ENCODE data around the gene KDM4C.

- TF ChIP-seq YY1 (IDR thresholded peaks at IDR 0.05; ENCODE audit: extremely low read depth, insufficient replicate concordance, low read depth, low read length): no peak
- TF ChIP-seq, protein P1, sequence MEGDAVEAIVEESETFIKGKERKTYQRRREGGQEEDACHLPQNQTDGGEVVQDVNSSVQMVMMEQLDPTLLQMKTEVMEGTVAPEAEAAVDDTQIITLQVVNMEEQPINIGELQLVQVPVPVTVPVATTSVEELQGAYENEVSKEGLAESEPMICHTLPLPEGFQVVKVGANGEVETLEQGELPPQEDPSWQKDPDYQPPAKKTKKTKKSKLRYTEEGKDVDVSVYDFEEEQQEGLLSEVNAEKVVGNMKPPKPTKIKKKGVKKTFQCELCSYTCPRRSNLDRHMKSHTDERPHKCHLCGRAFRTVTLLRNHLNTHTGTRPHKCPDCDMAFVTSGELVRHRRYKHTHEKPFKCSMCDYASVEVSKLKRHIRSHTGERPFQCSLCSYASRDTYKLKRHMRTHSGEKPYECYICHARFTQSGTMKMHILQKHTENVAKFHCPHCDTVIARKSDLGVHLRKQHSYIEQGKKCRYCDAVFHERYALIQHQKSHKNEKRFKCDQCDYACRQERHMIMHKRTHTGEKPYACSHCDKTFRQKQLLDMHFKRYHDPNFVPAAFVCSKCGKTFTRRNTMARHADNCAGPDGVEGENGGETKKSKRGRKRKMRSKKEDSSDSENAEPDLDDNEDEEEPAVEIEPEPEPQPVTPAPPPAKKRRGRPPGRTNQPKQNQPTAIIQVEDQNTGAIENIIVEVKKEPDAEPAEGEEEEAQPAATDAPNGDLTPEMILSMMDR (IDR thresholded peaks at IDR 0.05 in 2 of 3, conservative IDR thresholded peaks at IDR 0.05 in 1 of 3; ENCODE audit: borderline replicate concordance in 1 of 3, insufficient read depth in 1 of 3, low read depth in 2 of 3, low read length in 2 of 3): no peak
- no peak for TF ChIP-seq FOSL1 (IDR thresholded peaks at IDR 0.05; ENCODE audit: low read depth)
- TF ChIP-seq, protein P2, sequence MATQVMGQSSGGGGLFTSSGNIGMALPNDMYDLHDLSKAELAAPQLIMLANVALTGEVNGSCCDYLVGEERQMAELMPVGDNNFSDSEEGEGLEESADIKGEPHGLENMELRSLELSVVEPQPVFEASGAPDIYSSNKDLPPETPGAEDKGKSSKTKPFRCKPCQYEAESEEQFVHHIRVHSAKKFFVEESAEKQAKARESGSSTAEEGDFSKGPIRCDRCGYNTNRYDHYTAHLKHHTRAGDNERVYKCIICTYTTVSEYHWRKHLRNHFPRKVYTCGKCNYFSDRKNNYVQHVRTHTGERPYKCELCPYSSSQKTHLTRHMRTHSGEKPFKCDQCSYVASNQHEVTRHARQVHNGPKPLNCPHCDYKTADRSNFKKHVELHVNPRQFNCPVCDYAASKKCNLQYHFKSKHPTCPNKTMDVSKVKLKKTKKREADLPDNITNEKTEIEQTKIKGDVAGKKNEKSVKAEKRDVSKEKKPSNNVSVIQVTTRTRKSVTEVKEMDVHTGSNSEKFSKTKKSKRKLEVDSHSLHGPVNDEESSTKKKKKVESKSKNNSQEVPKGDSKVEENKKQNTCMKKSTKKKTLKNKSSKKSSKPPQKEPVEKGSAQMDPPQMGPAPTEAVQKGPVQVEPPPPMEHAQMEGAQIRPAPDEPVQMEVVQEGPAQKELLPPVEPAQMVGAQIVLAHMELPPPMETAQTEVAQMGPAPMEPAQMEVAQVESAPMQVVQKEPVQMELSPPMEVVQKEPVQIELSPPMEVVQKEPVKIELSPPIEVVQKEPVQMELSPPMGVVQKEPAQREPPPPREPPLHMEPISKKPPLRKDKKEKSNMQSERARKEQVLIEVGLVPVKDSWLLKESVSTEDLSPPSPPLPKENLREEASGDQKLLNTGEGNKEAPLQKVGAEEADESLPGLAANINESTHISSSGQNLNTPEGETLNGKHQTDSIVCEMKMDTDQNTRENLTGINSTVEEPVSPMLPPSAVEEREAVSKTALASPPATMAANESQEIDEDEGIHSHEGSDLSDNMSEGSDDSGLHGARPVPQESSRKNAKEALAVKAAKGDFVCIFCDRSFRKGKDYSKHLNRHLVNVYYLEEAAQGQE (IDR thresholded peaks at IDR 0.05; ENCODE audit: low read depth): no peak
- no peak for TF ChIP-seq CEBPB (IDR thresholded peaks at IDR 0.05; ENCODE audit: low read depth)
- TF ChIP-seq MAX (IDR thresholded peaks at IDR 0.05): no peak
- no peak for TF ChIP-seq EZH2 (IDR thresholded peaks at IDR 0.05)
- no peak for TF ChIP-seq ZNF274 (IDR thresholded peaks at IDR 0.05; ENCODE audit: low read depth, low read length)
- TF ChIP-seq ELF1 (IDR thresholded peaks at IDR 0.05; ENCODE audit: borderline replicate concordance, low read depth): no peak
- no peak for TF ChIP-seq ZFX (IDR thresholded peaks at IDR 0.05)
- no peak for TF ChIP-seq EZH2phosphoT487 (IDR thresholded peaks at IDR 0.05; ENCODE audit: borderline replicate concordance)
Observed at GRCh38 chr9:6819112-6819511, 61.3 kb downstream of the KDM4C start.
